Measurements from ENCODE around the gene HAUS3. TPM values are rescaled to one million over a fixed set of nuclear protein-coding genes. Genes with fewer than 3 reads are reported as not detected.

HAUS3 gene
- total RNA-seq, 1 experiment from 2014 or later: 11.2 TPM

GRCh38 chr4:2249526-2250356, 7.8 kb upstream of the HAUS3 start:
- CTCF ChIA-PET: interaction anchor here (0.7 kb wide), 1 partner anchor 210 kb away, joined by 3 read pairs; no protein-coding TSS in a partner anchor
- Histone ChIP-seq H3K27me3 (ENCODE audit: control insufficient read depth, insufficient read depth, low read length) (no peaks in the 10 kb centered on the region), H3K4me1 (ENCODE audit: control insufficient read depth, insufficient read depth, low read length) (no peaks in the 10 kb centered on the region), H3K9me3 (ENCODE audit: control insufficient read depth, insufficient read depth, low read depth, low read length) (no peaks in the 10 kb centered on the region), H3K27ac (ENCODE audit: low read length) (no peak overlapping the region), H3K4me3 (ENCODE audit: low read depth in 2 of 2, low read length in 2 of 2) (no peak overlapping the region), H3K36me3 (ENCODE audit: control insufficient read depth, insufficient read depth, low read length) (no peaks in the 10 kb centered on the region)
- TF ChIP-seq REST (IDR thresholded peaks at IDR 0.05; ENCODE audit: insufficient read depth in 1 of 2, low read depth in 2 of 2, low read length in 1 of 2): no peak
- TF ChIP-seq TCF7L2 (IDR thresholded peaks at IDR 0.05; ENCODE audit: low read depth, low read length): no peak
- TF ChIP-seq, protein P1, sequence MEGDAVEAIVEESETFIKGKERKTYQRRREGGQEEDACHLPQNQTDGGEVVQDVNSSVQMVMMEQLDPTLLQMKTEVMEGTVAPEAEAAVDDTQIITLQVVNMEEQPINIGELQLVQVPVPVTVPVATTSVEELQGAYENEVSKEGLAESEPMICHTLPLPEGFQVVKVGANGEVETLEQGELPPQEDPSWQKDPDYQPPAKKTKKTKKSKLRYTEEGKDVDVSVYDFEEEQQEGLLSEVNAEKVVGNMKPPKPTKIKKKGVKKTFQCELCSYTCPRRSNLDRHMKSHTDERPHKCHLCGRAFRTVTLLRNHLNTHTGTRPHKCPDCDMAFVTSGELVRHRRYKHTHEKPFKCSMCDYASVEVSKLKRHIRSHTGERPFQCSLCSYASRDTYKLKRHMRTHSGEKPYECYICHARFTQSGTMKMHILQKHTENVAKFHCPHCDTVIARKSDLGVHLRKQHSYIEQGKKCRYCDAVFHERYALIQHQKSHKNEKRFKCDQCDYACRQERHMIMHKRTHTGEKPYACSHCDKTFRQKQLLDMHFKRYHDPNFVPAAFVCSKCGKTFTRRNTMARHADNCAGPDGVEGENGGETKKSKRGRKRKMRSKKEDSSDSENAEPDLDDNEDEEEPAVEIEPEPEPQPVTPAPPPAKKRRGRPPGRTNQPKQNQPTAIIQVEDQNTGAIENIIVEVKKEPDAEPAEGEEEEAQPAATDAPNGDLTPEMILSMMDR (IDR thresholded peaks at IDR 0.05): no peak
- no peak for TF ChIP-seq POLR2AphosphoS5 (IDR thresholded peaks at IDR 0.05; ENCODE audit: low read depth, low read length)
- no peak for TF ChIP-seq SIN3A (IDR thresholded peaks at IDR 0.05; ENCODE audit: borderline replicate concordance, insufficient read depth, low read depth, low read length)
- in situ Hi-C loops (cut with HindIII; ENCODE audit: low pct_unique_long_range_greater_than_20kb, low sequenced_read_pairs): no loop called here
- ATAC-seq (no peak), DNase-seq (ENCODE audit: low read depth, low spot score) (no peak)
- POLR2A ChIA-PET: no interaction called here
- intact Hi-C loops (cut with micrococcal nuclease; ENCODE audit: unreplicated experiment): no loop called here
- no TSS peak for BruUV-seq (replicated peaks)

DNA sequence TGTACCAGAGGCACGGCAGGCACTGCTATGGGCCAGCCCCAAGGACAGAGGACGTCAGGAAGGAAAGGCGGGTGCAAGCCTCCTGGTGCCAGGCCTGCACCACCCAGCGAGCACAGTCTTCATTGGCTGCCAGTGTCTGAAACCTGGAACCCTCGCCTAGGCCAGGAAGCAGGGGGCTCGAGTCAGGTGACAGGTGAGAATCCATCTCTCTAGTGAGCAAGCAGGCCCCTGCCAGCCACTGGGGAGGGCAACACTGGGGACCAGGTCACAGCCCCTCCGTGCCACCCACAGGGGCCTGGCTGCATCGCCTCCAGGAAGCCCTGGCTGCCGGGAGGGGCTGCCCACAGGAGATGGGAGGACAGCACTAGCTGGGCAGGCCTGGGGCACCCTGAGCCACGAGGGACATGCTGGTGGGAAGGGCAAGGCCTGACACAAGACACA, 6.9 kb upstream of the HAUS3 start:
- BruUV-seq (replicated peaks): no TSS peak
- intact Hi-C loops (cut with micrococcal nuclease; ENCODE audit: unreplicated experiment): no loop called here
- Histone ChIP-seq H3K9me3 (ENCODE audit: control insufficient read depth, insufficient read depth, low read depth, low read length) (no peaks in the 10 kb centered on the region), H3K4me3 (ENCODE audit: low read depth in 2 of 2, low read length in 2 of 2) (no peak overlapping the region), H3K27me3 (ENCODE audit: control insufficient read depth, insufficient read depth, low read length) (no peaks in the 10 kb centered on the region), H3K4me1 (ENCODE audit: control insufficient read depth, insufficient read depth, low read length) (peaks cover 6% of the 10 kb centered on the region), H3K27ac (ENCODE audit: low read length) (no peak overlapping the region), H3K36me3 (ENCODE audit: control insufficient read depth, insufficient read depth, low read length) (no peaks in the 10 kb centered on the region)
- no peak for TF ChIP-seq SIN3A (IDR thresholded peaks at IDR 0.05; ENCODE audit: borderline replicate concordance, insufficient read depth, low read depth, low read length)
- no peak for TF ChIP-seq REST (IDR thresholded peaks at IDR 0.05; ENCODE audit: insufficient read depth in 1 of 2, low read depth in 2 of 2, low read length in 1 of 2)
- TF ChIP-seq, protein P1 (IDR thresholded peaks at IDR 0.05): no peak
- ChIA-PET CTCF (no interaction called here), POLR2A (no interaction called here)
- DNase-seq (ENCODE audit: low read depth, low spot score): no peak
- ATAC-seq: no peak
- in situ Hi-C loops (cut with HindIII; ENCODE audit: low pct_unique_long_range_greater_than_20kb, low sequenced_read_pairs): no loop called here
